Astrocyte of the spinal cord (primary cell): Measurements from ENCODE around the gene KANSL3.
"Not testable (repeated sequence)": the region's sequence is repeated elsewhere in the genome, so short reads cannot be mapped to it uniquely, and the experiment has no call there.

Source experiments
- DNase-seq: peaks from one replicate; pipeline ENCODE4 v3.0.0; 2011; ENCODE audit warnings: low read depth, low spot score
- H3K4me3 ChIP-seq: 2 replicates; pipeline ENCODE4 v1.5.1; 2011; ENCODE audit warnings: low read depth, mild to moderate bottlenecking, low read length, moderate library complexity
- in situ Hi-C: cut with HindIII; loops from 2 replicates; pipeline ENCODE4 v1.10.0; 2017; ENCODE audit warnings: low sequenced_read_pairs
- TF ChIP-seq, protein P1 (sequence below): IDR thresholded peaks from 2 replicates; pipeline ENCODE4 v1.5.1; 2012; ENCODE audit warnings: low read depth, mild to moderate bottlenecking, low read length, inconsistent platforms

The KANSL3 gene

DNA sequence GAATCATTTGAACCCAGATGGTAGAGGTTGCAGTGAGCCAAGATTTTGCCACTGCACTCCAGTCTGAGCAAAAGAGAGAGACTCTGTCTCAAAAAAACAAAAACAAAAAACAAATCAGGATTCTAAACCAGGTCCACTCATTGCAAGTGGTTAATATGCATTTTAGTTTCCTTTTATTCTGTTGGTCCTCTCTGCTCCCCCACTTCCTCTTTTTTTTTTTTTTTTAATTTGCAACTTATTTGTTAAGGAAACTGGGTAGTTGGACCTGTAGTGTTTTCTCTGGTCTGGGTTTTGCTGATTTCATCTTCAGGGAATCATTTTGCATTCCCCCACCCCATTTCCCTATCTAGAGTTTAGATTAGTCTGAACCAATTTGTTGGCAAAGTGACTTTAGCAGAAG is 18.4 kb upstream of the KANSL3 start:
- in situ Hi-C loops = no loop called here
- TF ChIP-seq, protein P1, sequence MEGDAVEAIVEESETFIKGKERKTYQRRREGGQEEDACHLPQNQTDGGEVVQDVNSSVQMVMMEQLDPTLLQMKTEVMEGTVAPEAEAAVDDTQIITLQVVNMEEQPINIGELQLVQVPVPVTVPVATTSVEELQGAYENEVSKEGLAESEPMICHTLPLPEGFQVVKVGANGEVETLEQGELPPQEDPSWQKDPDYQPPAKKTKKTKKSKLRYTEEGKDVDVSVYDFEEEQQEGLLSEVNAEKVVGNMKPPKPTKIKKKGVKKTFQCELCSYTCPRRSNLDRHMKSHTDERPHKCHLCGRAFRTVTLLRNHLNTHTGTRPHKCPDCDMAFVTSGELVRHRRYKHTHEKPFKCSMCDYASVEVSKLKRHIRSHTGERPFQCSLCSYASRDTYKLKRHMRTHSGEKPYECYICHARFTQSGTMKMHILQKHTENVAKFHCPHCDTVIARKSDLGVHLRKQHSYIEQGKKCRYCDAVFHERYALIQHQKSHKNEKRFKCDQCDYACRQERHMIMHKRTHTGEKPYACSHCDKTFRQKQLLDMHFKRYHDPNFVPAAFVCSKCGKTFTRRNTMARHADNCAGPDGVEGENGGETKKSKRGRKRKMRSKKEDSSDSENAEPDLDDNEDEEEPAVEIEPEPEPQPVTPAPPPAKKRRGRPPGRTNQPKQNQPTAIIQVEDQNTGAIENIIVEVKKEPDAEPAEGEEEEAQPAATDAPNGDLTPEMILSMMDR = no peak
- H3K4me3 ChIP-seq = no peak overlapping the region
- no peak for DNase-seq

DNA sequence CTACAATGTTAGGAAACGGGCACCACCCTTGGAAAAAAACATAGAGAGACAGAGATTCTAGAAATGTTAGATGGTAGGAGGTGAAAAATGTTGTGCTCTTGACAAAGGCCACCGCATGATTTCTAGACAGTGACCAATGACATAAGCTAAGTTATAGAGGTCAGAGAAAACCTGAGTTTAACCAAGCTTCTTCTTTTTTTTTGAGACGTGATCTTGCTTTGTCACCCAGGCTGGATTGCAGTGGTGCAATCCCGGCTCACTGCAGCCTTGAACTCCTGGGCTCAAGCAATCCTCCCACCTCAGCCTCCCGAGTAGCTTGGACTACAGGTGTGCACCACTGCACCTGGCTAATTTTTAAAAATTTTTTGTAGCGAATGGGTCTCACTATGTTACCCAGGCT is 17.4 kb upstream of the KANSL3 start:
- DNase-seq = no peak
- H3K4me3 ChIP-seq = no peak overlapping the region
- in situ Hi-C loops = no loop called here
- TF ChIP-seq, protein P1 = no peak

DNA sequence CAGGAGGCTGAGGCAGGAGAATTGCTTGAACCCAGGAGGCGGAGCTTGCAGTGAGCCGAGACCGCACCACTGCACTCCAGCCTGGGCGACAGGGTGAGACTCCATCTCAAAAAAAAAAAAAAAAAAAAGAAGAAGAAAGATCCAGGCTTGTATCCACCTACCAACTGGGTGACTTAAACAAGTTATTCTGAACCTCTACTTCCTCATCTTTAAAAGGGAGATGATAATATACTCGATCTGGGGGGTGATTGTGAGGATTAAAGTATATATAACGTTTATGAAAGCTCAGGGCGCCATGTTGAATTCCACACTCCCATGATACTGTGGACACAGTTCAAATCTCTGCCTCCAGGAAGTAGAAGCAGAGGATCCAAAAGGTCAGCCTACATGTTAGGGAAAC is 16.7 kb upstream of the KANSL3 start:
- H3K4me3 ChIP-seq, DNase-seq, in situ Hi-C loops: not testable (repeated sequence)

DNA sequence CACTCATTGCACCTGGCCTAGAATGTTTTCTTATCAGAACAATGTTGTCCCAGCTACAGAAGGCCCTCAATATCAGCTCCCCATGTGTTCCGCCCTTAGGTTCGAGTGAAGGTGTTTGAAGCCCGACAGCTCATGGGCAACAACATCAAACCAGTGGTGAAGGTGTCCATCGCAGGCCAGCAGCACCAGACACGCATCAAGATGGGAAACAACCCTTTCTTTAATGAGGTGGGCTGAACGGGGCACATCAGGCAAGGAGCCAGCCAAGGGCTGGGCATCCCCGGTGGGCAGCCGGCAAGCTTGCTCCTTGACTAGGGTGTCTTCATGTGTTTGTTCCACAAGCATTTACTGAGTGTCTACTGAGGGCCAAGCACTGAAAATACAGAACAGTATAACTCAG is 13.7 kb upstream of the KANSL3 start:
- in situ Hi-C loops = no loop called here
- H3K4me3 ChIP-seq = no peak overlapping the region
- DNase-seq = no peak
- TF ChIP-seq, protein P1 = no peak

DNA sequence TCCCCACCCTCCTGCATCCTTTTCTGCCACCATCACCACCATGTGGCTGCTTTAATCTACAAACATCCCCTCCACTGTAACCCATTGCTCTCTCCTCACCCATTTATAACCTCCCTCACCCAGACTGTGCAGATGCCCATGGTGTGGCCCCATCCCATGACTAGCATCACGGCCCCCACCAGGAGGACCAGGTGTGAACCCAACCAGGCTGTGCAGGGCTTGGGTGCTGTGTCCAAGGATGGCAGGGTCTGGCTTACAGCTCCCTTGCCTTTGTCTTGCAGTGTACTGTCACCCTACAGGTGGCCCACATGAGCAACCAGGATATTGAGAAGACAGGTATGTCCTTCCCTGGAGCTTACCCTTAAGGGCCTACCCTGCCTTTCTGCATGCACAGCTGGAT is 11.2 kb upstream of the KANSL3 start:
- DNase-seq = no peak
- in situ Hi-C loops = no loop called here
- no peak overlapping the region for H3K4me3 ChIP-seq
- TF ChIP-seq, protein P1 = no peak

DNA sequence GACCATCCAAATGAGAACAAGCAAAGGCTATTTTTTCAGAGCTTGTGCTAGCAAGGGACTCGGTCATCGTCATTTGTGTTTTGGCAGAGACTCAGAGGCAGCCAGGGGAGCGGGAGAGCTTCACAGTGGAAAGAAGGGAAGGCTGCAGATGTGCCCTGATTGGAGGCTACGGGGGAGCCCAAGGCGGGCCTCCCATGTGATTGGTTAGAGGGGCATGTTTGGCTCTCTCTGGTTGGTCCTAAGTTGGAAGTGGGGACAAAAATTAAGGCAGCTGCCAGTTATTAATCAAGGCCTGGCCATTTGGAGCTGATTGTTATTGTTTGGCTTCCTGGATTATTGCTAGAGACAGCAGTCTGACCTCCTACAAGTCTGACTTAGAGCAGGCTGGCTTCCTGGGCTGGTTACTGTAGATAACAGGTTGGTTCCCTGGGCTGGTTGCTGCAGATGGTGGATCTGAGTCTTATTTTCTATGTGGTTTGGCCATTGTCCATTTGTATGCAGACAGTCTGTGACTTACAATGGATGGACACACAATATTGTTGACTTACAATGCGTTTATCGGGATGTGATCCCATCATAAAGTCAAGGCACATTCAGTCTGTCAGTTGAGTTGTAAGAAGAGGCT is 10.3 kb upstream of the KANSL3 start:
- TF ChIP-seq, protein P1 = no peak
- in situ Hi-C loops = no loop called here
- H3K4me3 ChIP-seq = no peak overlapping the region
- DNase-seq = no peak

DNA sequence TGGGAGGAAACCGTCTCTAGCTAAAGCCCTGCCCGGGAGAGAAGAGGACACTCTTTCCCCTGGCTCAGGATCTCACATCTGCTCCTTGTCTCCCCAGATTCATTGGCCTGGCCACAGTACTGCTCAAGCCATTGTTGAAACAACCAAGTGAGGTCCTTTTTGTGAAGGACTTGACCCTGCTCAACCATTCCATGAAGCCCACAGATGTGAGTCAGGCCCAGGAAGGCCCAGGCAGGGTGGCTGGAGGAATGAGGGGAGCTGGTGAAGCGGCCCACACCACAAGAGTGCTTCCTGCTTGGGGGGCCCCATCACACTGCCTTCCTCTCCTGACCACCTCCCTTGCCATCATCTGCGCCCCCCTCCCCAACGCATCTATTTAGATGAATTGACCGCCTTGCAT is 9.6 kb upstream of the KANSL3 start:
- TF ChIP-seq, protein P1 = no peak
- no peak for DNase-seq
- in situ Hi-C loops = no loop called here
- no peak overlapping the region for H3K4me3 ChIP-seq
